Suppressor macrophage (primary cell): ENCODE measurements around the gene AGAP3.

Experiments used
- DNase-seq, 4 experiments: peaks; one replicate each; pipeline ENCODE4 v3.0.0-alpha.2; 2020 to 2022

The AGAP3 gene

GRCh38 chr7:151137076-151137675, 50.9 kb downstream of the AGAP3 start:
- DNase-seq, result no peak

DNA sequence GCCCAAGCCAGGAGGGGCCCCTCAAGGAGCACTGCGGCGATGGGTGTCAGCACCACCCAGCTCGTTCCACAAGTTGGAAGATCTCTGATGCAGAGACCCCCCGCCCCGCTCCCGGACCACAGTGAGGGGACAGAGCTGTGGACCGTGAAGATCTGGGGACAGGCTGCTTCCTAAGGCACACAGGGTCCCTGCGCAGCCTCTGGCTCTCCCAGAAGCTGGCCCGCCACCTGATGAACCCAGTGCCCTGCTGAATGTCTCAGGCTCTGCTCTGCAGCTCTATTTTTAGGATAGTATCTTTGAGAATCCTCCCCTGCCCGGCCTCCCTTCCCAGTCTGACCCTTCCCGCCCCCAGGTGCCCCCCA, 51.5 kb downstream of the AGAP3 start:
- no peak for DNase-seq

GRCh38 chr7:151138153-151138851, 52.0 kb downstream of the AGAP3 start:
- no peak for DNase-seq

DNA sequence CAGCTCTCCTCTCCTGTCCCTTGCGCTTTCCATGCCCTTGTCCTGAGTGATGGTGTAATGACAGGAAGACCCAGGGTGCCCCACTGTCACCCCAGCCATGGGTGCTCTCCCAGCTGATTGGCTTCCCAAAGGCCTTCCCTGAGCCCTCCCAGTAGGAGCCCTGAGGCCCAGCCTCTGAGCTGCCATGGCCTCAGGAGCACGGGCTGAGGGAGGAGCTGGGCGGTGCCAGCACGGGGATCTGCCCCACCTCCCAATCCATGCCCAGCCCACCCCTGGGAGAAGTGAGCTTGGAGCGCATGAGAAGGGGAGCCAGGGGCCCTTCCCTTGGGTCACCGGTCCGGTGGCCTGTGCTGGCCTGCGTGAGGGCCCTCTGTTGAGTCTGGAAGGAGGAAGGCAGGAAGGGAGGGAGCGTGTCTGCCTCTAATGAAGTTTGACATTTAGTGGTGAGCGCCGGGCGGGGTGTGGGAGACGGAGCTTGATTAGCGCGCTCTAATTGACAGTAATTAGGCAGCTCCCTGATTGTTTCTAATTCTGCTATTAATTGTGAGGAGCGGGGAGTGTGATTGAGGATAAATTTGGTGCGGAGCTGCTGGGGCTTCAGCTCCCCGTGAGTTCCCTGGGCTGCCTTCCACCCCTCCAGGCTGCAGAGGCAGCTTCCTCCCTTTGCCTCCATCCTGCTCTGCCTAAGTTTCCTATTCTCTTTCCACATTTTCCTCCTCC, 53.0 kb downstream of the AGAP3 start:
- DNase-seq, result no peak

GRCh38 chr7:151139791-151140190, 53.5 kb downstream of the AGAP3 start:
- no peak for DNase-seq

DNA sequence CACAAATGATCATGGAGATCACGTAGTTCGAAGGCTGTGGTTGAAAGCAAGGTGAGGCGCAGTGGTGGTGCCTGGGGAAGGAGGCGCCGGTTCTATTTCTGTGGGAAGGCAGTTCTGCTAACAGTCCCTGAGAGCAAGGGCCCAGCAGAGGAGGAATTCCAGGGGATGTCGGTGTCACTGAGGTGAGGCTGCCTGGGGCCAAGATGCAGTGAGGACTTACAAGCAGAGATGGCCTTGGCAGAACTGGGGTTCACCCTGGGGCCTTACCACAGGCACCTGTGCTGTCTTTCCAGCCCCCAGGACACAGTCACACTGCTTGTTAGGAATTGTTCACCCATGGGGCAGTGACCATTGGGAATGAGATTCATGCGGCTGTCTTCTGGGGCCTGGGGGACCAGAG, 54.6 kb downstream of the AGAP3 start:
- DNase-seq, result no peak

- DNase-seq, result no peak
Measured at GRCh38 chr7:151141311-151141854, 55.1 kb downstream of the AGAP3 start.

DNA sequence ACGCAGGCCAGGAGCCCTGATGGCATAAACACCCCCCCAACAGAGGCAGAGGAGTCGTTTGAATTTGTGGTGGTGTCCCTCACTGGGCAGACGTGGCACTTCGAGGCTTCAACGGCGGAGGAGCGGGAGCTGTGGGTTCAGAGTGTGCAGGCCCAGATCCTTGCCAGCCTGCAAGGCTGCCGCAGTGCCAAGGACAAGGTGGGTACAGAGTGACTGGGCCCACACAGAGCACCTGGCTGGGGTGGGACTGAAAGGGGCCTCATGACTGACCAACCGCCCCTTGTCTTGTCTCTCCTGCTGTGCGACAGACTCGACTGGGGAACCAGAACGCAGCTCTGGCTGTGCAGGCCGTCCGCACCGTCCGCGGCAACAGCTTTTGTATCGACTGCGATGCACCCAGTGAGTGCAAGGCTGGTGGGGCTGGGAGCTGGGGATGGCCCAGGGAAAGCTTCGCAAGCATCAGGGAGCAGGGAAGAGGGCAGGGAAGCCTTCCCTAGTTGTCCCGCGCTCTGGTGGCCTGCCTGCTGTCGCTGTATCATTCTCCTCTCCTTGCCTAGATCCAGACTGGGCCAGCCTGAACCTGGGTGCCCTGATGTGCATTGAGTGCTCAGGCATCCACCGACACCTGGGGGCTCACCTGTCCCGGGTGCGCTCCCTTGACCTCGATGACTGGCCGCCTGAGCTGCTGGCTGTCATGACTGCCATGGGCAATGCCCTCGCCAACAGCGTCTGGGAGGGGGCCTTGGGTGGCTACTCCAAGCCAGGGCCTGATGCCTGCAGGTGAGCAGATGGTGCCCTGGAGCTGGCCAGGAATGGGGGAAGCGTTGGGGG, 55.8 kb downstream of the AGAP3 start:
- DNase-seq, result no peak

GRCh38 chr7:151142686-151143040, 56.4 kb downstream of the AGAP3 start:
- DNase-seq, result no peak

DNA sequence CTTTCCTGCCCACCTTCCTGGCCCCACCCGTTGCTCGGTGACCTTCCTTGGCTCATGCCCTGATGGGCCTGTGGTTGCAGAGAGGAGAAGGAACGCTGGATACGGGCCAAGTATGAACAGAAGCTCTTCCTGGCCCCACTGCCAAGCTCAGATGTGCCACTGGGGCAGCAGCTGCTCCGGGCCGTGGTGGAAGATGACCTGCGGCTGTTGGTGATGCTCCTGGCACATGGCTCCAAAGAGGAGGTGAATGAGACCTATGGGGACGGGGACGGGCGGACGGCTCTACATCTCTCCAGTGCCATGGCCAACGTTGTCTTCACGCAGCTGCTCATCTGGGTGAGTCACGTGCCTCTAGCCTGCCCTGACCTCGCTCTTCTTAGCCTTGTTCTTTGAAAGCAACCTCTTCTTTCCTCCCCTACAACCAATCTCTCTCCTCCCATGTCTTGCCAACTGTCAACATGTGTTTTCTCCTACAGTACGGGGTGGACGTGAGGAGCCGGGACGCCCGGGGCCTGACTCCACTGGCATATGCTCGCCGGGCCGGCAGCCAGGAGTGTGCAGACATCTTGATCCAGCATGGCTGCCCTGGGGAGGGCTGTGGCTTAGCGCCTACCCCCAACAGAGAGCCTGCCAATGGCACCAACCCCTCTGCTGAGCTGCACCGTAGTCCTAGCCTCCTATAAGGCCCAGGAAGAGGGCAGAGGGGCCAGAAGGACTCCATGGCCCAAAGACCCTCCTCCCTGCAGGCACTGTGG, 57.2 kb downstream of the AGAP3 start:
- DNase-seq, result no peak

DNA sequence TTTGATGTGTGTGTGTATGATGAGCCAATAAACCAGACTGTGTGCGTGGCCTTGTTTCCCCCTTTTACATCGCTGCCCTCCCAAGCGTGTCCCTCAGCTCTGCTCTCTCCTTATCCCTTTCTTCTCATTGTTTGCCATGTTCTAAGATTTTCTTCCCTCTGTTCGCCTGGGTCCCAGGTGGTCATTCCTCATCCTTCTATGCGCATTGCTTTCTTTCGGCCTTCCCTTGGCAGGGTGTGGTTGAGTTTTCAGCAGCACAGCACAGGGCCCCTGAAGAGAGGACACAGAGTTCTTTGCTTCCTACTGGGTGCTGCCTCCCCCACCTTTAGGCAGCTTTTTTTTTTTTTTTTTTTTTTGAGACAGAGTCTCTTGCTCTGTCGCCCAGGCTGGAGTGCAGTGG, 58.1 kb downstream of the AGAP3 start:
- DNase-seq, result no peak

- no peak for DNase-seq
Measured at GRCh38 chr7:151146761-151147160, 60.5 kb downstream of the AGAP3 start.

DNA sequence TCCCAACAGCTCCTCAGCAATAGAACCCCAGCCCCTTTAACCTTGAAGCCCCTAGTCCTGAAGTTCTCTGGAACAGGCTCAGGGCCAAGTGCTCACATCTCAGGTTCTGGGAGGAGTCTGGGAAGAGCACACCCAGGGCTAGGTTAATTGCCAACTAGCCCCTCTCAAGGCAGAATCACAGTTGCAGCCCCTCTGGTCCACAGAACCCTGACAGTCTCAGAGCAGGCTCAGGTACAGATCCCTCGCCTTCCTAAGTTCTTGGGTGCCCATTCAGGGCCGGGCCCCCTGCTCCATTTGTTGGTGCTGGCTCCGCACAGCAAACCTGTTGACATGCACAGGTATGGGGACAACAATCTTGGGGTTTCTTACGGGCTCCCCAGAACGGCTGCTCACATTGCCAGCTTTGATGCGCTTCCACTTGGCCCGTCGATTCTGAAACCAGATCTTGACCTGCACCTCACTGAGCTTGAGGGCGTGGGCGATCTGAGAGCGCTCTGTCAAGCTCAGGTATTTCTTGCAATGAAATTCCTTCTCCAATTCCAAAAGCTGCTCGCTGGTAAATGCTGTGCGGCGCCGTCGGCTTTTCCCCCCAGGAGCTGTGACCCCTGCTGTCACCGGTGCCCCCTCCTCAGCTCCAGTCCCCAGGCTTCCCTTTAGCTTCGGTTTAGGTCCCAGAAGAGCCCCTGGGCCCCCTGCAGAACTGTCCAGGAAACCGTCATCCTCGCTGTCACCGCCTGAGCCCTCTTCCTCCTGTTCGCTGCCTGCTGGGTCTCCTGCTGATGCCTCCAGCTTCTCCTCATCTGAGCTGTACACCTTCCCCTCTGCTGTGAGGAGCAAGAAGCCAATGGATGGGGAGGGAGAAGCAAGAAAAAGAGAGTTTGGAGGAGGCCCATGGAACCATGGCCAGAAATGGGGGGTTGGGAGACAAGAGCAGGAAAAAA, 62.3 kb downstream of the AGAP3 start:
- DNase-seq, result no peak

DNA sequence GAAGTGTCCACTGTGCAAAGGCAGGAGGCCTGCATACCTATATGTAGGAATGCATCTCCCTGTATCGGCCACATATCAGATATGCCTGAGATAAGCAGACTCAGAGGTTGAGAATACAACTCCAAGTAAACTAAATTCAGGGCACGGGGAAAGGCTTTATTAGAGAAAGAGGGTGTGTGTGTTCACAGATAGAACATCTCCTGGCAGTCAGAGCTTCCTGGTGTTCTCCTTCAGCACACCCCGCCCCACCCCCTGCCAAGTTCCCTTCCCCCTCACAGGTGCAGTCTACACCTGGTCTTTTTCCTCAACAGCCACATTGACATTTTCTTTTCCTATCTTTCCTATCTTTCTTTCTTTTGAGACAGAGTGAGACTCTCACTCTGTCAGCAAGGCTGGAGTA, 64.1 kb downstream of the AGAP3 start:
- DNase-seq, result no peak

DNA sequence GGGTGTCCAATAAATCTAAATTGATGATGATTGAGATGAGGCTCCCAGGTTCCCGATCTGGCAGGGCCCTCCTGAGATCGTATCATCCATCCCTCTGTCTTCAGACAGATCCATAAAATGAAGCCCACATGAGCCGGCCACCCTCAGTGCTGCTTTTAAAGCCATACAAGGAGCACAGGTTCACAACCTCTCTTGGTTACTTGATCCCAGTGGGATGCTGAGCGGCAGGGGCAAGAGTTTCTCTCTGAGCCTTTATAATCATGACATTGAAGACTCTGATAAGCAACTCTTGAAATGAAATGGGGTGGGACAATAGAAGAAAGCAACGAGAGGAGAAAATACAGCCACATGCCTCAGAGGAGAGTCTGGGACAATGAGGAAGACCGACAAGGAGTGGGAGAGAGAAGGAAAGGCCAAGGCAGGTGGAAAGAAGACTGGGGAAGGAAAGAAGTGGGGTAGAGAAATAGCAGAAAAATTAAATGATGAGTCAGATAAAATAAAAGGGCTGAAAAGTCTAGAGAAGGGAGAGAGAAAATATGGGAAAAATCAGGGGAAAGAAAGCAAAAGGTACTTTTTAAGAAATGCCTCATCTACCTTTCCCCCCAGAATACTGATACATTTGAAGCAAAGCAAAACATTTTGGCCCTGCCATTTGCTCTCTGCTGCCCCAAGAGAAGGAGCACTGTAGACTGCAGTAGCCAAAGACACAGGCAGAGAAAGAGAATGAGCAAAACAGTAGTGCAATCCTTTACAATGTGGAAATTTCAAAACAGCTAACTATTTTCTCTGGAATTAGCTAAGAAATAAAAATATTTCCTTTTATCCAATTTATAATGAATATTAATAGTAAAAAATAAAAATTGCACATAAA, 66.6 kb downstream of the AGAP3 start:
- DNase-seq, result no peak

DNA sequence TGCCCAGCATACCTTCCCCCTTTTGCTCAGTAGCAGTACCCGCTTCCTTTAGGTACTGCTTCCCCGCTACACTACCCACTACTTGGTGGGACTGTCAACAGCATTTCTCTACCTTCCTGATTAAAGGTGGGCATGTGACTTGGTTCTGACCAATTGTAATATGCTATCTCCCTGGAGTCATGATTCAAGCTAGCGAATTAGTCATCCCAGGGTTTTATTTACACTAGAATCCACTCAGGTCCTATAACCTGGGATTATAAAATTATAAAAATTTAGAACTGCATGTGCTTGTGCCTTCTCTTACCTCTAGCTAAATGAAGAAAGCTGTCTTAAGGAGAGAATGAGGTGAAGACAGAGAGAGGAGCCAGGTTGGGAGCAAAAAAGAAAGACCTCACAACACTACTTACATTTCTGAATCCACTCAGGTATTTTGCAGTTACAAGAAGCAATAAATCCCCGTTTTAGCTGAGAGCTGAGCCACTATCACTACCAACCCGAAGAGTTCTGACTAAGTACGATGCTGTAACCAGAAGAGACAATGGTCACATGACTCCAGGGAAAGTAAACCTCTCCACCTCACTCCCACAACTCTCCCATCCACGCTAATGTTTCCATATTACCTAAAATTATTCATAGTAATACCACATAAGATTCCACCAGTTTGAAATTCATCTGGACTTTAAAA, 71.5 kb downstream of the AGAP3 start:
- no peak for DNase-seq

- DNase-seq, result no peak
Measured at GRCh38 chr7:151161757-151162156, 75.5 kb downstream of the AGAP3 start.

GRCh38 chr7:151166629-151167196, 80.4 kb downstream of the AGAP3 start:
- no peak for DNase-seq
